HG03432 (cell line): ENCODE results near the gene LHFPL3.
"Not testable (repeated sequence)": the region's sequence is repeated elsewhere in the genome, so short reads cannot be mapped to it uniquely, and the experiment has no call there.

ENCODE experiments used
- ATAC-seq: cut with Tn5 transposase; IDR thresholded peaks from one replicate; pipeline ENCODE4 v1.9.1; 2021; ENCODE audit warnings: mild to moderate bottlenecking, moderate library complexity; ENCODE audit not compliant: unreplicated experiment

The LHFPL3 gene

GRCh38 chr7:104563350-104563901 lies 235.0 kb downstream of the LHFPL3 start:
- ATAC-seq: not testable (repeated sequence)

DNA sequence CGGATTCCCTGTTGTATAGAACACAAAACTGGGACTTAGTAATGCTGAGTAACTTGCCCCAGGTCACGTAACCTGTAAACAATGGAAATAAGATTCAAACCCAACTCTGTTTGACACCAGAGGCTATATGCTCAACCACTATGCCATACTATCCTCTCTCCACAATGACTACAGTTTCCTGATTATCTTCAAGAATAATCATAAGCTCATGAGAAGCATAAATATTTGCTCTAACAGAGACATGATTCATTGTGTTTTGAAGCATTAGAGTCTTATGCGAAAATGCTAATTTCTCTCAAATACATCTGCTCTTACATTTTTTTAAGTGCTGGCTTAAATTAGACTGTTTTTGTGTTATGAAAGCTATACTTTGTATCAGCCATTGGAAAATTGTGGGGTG lies 241.3 kb downstream of the LHFPL3 start:
- no peak for ATAC-seq

DNA sequence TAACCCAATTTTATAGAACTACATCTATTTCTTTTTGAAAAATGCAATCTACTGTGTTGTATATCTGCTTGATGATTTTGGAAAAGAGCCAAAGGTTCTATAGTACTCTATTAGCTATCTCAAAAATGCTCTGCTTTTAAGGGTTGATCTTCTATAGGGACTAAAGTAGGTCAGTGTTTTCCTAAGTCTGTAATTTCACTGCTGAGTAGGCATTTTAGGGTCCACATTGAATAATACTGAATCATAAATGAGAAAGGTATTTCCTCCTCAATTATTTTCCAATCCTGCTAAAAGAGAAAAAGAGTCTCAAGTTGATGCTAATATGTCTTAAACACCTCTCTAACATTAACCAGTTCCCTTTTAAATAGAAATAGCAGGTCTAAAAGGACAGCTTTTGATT lies 244.2 kb downstream of the LHFPL3 start:
- ATAC-seq: no peak

GRCh38 chr7:104584620-104585019 lies 256.2 kb downstream of the LHFPL3 start:
- no peak for ATAC-seq

GRCh38 chr7:104595591-104595990 lies 267.2 kb downstream of the LHFPL3 start:
- ATAC-seq: not testable (repeated sequence)

GRCh38 chr7:104603957-104604356 lies 275.6 kb downstream of the LHFPL3 start:
- ATAC-seq: no peak

GRCh38 chr7:104604706-104605105 lies 276.3 kb downstream of the LHFPL3 start:
- ATAC-seq: no peak

GRCh38 chr7:104621321-104621720 lies 292.9 kb downstream of the LHFPL3 start:
- ATAC-seq: no peak

DNA sequence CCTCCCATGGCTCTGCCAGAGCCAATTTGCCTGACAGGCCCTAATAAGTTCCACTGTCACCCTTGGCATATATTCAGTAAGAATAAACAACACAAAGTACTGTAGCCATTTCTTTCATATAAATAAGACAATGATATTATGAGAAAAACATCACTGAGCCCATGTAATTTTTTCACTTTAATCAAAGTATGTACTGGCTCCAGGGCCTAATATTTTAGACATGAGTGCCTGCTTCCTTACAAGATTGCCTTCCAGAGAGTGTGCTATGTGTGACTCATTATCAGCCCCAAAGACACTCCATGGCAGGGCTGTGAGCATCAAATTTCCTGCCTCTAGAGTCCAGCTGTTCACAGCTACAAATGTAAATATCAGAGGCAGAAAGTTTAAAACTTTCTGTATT lies 297.6 kb downstream of the LHFPL3 start:
- no peak for ATAC-seq

DNA sequence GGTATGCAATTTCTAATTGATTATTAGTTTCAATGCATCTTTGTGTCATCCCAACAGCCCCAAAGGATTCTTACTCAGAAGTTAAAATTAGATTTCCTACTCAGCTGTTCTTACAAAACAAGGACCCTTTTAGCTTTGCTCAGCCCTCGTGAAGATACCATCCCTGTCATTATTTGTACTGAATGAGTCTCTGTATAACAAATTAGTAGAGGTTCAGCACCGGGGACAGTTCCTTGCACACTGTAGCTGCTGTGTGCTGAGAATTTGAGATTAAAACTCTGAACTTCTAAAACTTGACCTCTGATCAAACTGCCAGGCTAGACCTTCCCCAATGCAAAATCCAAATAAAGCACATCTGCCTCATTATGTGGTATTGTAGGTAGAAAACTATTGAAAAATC lies 299.1 kb downstream of the LHFPL3 start:
- ATAC-seq: no peak

DNA sequence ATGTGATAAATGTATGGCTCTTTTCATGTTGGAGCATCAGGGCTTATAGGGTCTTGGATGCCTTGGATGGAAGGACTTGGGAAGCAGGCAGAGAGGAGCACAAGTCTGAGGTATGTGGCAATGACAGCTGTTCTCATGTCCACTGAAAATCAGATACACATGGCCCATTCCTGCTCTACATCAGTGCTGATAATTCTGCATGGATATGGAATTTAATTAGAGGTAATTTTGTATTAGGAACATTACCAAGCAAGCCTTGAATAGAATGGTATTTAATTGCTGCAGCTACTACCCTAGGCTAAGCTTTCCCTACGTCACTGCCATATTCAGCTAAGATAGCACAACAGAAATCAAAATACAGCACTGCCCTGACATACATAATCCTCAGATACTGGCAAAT lies 299.6 kb downstream of the LHFPL3 start:
- no peak for ATAC-seq

DNA sequence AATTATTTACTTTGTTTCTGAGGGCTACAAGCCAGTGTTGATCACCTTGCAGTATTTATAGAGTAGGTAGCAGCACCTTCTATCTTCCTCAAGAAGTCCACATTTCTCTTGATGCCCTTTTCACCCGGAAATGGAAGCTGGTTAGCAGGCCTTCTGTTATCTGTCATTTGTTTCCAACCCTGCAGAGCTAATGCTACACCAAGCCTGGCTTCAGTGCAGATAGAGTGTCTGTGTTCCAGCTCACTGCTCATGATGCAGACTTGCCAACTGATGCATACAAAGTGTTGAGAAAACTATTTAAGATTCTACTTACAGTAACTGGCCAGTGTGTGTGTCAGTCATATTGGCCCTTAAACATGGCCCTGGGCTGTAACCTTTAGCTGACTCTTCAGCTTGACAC lies 301.0 kb downstream of the LHFPL3 start:
- ATAC-seq: no peak

DNA sequence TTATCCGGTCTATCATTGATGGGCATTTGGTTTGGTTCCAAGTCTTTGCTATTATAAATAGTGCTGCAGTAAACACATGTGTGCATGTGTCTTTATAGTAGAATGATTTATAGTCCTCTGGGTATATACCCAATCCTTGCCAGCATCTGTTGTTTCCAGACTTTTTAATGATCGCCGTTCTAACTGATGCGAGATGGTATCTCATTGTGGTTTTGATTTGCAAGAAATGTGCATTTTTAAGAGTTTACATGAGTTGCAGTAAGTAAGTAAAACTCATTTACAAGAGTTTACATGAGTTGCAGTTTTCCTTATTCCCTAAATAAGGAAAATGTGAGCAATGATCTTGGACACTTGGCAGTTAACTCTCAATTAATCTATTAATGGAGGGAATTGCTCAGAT lies 312.1 kb downstream of the LHFPL3 start:
- no peak for ATAC-seq

DNA sequence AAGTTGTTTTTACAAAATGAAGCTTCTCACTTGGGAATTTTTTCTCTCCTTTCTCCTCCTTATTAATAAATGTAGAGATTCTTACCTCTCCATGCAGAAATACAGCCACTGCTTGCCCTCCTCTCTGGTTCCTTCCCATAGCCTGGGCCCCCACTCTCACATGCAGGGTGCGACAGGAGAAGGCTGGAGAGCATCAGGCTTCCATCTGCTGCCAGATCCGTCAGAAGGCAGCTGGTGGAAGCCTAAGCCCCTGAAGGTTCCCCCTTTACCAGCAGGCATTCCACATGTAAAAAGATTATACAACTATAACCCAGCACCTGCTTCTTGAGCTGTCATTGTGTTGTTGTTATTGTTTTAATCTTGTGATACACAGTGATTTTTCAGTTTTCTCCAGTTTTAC lies 314.2 kb downstream of the LHFPL3 start:
- no peak for ATAC-seq

GRCh38 chr7:104643587-104644217 lies 315.3 kb downstream of the LHFPL3 start:
- ATAC-seq: no peak

- ATAC-seq: no peak
These were observed 322.7 kb downstream of the LHFPL3 start for GRCh38 chr7:104650991-104651640.

GRCh38 chr7:104652434-104652833 lies 324.0 kb downstream of the LHFPL3 start:
- no peak for ATAC-seq

- ATAC-seq: no peak
These were observed 324.5 kb downstream of the LHFPL3 start for GRCh38 chr7:104652865-104653264.

GRCh38 chr7:104653825-104654401 lies 325.5 kb downstream of the LHFPL3 start:
- no peak for ATAC-seq

GRCh38 chr7:104655592-104655991 lies 327.2 kb downstream of the LHFPL3 start:
- ATAC-seq: no peak

DNA sequence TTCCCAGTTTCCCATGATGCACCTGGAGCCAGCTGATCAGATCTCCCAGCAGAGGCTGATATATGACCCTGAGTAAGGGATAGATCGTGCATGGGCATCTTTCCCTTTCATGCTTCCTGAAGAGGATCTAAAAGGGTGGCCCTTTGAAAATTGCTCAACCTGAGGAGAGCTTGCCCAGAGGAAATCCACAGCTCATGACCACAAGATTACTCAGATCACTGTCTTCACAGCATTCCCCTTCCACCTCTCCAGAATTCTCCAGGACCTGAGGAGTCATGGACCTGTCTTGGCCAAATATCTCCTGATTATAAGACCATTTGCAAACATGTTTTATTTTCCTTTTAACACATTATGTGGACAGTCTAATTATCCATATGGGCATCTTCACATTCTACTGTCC lies 328.1 kb downstream of the LHFPL3 start:
- no peak for ATAC-seq

- ATAC-seq: no peak
These were observed 328.7 kb downstream of the LHFPL3 start for GRCh38 chr7:104657134-104657533.
